ENCODE measurements around the gene TEKT2. TPM values are rescaled to one million over a fixed set of nuclear protein-coding genes. Genes with fewer than 3 reads are reported as not detected.

Gene TEKT2
- total RNA-seq, 4 donors from 2014 or later: 0.38 TPM; not detected in 3

DNA sequence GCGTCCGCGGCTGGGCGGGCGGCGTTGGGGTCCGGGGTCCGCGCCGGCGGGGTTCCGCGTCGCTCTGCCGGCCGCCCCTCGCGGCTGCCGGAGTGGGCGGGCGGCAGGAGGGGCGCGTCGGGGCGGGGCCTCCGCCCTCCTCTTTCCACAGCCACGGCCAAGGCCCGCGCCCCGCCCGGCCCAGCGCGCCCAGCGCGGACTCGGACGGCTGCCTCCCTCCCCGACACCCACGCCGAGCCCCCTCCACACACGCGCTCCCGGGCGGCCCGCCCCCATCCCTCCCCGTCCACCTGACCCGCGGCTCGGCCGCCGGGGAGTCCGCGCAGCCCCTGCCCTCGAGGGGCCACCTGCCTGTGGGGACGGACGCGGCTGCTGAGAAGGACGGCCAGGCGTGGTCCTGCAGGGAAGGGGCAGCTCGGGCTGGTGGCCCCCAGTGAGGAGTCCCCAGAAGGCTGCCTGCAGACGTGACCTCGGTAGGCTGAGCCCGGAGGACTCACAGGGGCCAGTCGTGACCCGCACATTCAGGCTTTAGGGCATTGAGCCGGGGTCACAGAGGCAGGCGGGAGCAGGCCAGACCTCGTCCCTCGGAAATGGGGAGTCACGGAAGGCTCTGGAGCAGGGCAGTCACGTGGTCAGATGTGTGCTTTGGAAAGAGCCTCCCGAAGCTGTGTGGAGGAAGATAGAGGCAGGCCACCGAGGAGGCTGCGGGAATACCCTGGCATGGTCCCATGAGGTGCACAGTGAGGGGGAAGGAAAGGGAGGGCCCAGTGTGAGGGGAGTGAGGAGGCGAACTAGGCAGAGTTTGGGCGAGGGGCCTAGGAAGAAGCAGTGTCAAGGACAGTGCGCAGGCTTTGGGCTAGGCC is 41.5 kb downstream of the TEKT2 start, which contains the start of gene COL8A2:
Gene COL8A2, minus strand, starts transcription at position 94 of the 863 bp plus-strand sequence. CDS start 24,980 bp downstream, outside the sequence.
- WGBS, 2 donors: 10 to 16% methylated on average over 31 to 34 of the region's 77 CpGs
- TF ChIP-seq, protein P1, sequence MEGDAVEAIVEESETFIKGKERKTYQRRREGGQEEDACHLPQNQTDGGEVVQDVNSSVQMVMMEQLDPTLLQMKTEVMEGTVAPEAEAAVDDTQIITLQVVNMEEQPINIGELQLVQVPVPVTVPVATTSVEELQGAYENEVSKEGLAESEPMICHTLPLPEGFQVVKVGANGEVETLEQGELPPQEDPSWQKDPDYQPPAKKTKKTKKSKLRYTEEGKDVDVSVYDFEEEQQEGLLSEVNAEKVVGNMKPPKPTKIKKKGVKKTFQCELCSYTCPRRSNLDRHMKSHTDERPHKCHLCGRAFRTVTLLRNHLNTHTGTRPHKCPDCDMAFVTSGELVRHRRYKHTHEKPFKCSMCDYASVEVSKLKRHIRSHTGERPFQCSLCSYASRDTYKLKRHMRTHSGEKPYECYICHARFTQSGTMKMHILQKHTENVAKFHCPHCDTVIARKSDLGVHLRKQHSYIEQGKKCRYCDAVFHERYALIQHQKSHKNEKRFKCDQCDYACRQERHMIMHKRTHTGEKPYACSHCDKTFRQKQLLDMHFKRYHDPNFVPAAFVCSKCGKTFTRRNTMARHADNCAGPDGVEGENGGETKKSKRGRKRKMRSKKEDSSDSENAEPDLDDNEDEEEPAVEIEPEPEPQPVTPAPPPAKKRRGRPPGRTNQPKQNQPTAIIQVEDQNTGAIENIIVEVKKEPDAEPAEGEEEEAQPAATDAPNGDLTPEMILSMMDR (IDR thresholded peaks at IDR 0.05): no peak
- no peak for TF ChIP-seq POLR2A (IDR thresholded peaks at IDR 0.05)
- DNase-seq (ENCODE audit: low spot score in 2 of 2): no peak
- no peak within 1 kb of the TSS for H3K4me3 ChIP-seq (ENCODE audit: low read depth, poor library complexity, severe bottlenecking)
- intact Hi-C loops (cut with DNase I; ENCODE audit: low total_unique reads): no loop called here

DNA sequence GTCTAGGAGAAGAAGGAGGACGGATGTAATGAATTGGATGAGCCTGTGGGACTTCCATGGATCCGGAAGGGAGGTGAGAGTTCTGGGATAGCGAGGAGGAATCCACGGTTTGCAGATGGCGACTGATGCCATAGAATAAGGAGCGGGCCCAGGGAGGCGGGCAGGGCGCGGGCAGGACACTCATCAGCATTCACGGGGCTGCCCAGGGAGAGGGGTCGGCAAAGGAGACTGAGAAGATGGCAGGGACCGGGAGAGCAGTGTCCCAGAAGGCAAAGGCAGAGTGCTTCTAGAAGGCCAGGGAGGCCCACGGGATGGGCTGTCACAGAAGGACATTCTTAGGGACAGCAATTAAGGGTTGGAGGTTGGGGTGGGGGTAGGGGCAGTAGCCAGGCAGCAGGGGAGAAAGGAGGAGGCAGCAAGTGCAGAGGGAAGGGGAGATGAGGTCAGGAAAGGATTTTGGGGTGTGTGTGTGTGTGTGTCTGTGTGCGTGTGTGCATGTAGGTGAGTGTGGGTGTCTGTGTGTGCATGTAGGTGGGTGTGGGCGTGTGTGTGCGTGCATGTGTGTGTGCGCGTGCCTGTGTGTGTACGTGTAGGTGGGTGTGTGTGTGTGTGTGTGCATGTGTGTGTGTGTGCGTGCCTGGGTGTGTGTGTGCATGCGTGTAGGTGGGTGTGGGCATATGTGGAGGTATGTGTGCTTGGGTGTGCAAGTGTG is 42.3 kb downstream of the TEKT2 start:
- TF ChIP-seq POLR2A (IDR thresholded peaks at IDR 0.05): no peak
- TF ChIP-seq, protein P1 (IDR thresholded peaks at IDR 0.05): no peak
- no peak overlapping the region for H3K4me3 ChIP-seq (ENCODE audit: low read depth, poor library complexity, severe bottlenecking)
- WGBS, 2 donors: 80 to 86% methylated on average over 21 of the region's 21 CpGs
- intact Hi-C loops (cut with DNase I; ENCODE audit: low total_unique reads): no loop called here
- no peak for DNase-seq (ENCODE audit: low spot score in 2 of 2)

DNA sequence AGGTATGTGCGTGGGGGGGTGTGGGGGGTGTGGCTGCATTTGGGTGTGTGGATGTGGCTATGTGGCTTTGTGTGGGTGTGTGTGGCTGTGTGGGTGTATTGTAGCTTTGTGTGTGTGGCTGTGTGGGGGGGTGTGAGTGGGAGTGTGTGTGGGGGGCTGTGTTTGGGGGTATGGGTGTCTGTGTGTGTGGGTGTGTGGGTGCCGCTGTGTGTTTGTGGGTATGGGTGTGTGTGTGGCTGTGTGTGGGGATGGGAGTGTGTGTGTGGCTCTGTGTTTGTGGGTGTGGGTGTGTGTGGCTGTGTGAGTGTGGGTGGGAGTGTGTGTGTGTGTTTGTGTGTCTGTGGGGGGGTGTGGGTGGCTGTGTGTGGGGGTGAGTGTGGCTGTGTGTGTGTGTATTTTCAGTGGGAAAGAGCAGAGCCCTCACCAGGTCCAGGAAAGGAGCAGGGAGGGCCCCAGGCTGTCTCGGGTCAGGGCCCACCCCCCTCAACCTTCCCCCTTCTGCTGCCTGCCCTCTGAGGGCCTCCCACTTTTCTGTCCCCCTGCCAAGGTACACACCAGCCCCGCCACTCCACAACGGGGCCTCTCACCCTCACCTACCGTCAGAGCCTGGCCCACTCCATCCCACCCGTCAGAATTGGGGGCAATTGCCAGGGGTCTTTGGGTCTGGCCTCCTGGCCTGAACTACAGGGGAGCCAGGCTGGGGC is 43.1 kb downstream of the TEKT2 start:
- intact Hi-C loops (cut with DNase I; ENCODE audit: low total_unique reads): no loop called here
- TF ChIP-seq POLR2A (IDR thresholded peaks at IDR 0.05): no peak
- TF ChIP-seq, protein P1 (IDR thresholded peaks at IDR 0.05): no peak

DNA sequence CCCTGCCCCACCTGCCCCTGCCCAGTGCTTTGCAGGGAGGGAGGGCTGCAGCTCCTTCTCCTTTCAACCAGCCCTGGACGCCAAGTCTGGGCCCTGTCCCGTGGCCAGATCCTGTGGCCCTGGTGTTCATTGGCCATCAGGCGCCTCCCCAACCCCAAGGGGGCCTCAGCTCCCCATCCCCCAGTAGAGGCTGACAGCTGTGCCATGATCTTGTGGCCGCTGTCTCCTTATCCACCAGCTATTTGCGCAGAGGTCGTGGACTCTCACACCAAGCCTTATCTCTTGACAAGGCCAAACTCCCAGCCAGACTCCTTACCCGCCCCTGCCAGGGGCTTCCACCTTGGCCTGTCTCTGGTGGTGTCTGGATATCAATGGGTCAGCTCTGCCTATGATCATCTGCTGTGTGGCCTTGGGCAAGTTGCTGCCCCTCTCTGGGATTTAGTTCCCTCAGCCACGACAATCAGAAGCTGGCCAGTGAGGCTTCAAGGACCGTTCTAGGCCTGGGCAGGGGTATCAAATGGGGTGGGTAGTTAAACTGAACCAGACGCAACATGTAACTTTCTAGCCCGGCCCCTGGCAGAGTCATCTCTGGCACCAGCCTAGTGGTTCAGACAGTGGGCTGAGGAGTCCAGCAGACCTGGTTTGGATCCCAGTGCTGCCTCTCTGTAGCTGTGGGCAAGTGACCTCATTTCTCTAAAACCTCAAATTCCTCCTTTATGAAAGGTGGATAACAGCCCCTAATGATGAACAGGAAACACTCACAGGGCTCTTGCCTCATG is 44.4 kb downstream of the TEKT2 start:
- no peak for DNase-seq (ENCODE audit: low spot score in 2 of 2)
- H3K4me3 ChIP-seq (ENCODE audit: low read depth, poor library complexity, severe bottlenecking): no peak overlapping the region
- 88 to 91% methylated on average over 11 of the region's 11 CpGs for WGBS, 2 donors
- intact Hi-C loops (cut with DNase I; ENCODE audit: low total_unique reads): no loop called here
- TF ChIP-seq, protein P1 (IDR thresholded peaks at IDR 0.05): no peak
- no peak for TF ChIP-seq POLR2A (IDR thresholded peaks at IDR 0.05)

More for the DNA sequence above, 43.1 kb downstream of the TEKT2 start:
- 53 to 70% methylated on average over 7 of the region's 7 CpGs for WGBS, 2 donors
- H3K4me3 ChIP-seq (ENCODE audit: low read depth, poor library complexity, severe bottlenecking): no peak overlapping the region
- DNase-seq (ENCODE audit: low spot score in 2 of 2): no peak

DNA sequence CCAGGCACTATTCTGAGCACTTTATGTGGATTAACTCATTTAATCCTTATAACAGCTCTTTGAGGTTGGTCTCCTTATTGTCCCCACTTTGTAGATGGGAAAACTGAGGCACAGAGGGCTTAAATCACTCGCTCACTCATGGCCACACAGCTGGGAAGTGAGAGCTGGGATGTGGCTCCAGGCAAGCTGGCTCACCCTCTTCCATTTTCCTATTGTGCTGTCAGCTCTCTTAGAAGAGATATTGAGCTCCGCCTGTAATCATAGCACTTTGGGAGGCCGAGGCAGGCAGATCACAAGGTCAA is 45.0 kb downstream of the TEKT2 start:
- H3K4me3 ChIP-seq (ENCODE audit: low read depth, poor library complexity, severe bottlenecking): no peak overlapping the region
- WGBS, 2 donors: 90 to 97% methylated on average over 3 of the region's 3 CpGs
- intact Hi-C loops (cut with DNase I; ENCODE audit: low total_unique reads): no loop called here
- no peak for DNase-seq (ENCODE audit: low spot score in 2 of 2)
- TF ChIP-seq, protein P1 (IDR thresholded peaks at IDR 0.05): no peak
- no peak for TF ChIP-seq POLR2A (IDR thresholded peaks at IDR 0.05)

All from lower leg skin (tissue), 4 donors.